T-helper 9 cell (primary cell): ENCODE measurements around the gene TRAPPC10.

ENCODE experiments used
- DNase-seq: peaks from one replicate; pipeline ENCODE4 v3.0.0-alpha.2; 2020

TRAPPC10 gene

DNA sequence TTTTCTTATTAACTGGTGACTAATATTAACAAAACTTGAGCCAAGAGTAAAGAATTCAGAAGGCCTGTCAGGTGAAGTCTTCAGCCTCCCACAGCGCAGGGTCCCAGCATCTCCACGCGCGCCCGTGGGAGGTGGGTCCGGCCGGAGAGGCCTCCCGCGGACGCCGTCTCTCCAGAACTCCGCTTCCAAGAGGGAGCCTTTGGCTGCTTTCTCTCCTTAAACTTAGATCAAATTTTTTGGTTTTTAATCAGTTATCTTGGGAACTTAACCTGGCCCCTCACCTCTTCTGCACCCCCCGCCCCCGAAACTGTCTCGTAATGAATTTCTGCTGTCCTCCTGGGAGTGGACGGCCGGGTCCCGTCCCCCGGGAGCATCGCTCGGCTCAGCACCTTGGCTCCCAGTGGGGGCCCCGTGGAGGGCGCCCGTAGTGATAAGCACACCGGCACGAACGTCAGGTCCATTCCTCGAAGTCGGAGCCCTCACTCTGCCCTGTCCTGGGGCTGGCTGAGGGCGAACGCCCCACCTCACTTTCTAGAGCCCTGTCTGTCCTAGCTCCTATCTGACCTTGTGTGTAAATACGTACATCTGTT lies 29.5 kb upstream of the TRAPPC10 start:
- no peak for DNase-seq

DNA sequence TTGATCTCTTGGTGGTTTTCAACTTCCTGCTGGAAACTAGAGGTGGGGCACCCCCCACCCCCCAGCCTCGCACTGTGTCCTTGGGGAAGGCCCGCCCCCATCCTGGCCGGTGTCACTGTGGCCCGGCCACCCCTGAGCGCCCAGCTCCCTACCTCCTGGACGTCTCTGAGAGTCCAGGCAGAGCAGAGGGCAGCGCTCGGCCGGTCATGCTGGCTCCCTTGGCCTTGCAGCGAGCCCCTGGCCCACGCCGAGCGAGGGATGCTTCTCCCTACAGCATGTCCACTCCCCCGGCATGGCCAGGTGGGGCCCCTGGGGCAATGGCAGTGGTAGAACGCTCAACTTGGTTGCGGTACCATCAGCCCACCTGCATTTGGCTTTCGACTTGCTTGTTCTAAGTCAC lies 28.7 kb upstream of the TRAPPC10 start:
- DNase-seq: no peak

DNA sequence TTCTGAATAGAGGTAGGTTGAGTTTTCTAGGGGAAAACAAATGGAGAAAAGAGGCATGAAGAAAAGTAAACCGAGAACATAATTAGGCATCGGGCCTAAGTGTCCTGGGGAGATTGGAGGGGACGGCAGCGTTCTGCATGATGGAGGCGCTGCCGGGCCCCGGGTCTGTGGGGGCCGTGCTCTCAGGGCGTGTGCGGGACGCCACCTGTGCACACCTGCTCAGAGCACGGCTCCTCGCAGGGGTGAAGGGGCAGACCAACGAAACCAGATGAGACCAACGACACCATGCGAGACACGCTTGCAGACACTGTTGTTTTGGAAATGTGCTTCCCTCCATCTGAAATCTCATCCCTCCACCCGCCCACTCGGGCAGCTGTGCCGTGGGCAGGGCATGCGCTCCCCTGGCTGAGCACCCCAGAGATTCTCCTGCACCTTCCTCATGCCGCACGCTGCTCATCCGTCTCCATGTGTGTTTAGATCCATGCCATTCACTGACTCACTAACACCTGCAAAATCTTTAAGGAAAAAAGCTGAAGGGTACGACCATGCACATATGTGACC lies 28.2 kb upstream of the TRAPPC10 start:
- no peak for DNase-seq

DNA sequence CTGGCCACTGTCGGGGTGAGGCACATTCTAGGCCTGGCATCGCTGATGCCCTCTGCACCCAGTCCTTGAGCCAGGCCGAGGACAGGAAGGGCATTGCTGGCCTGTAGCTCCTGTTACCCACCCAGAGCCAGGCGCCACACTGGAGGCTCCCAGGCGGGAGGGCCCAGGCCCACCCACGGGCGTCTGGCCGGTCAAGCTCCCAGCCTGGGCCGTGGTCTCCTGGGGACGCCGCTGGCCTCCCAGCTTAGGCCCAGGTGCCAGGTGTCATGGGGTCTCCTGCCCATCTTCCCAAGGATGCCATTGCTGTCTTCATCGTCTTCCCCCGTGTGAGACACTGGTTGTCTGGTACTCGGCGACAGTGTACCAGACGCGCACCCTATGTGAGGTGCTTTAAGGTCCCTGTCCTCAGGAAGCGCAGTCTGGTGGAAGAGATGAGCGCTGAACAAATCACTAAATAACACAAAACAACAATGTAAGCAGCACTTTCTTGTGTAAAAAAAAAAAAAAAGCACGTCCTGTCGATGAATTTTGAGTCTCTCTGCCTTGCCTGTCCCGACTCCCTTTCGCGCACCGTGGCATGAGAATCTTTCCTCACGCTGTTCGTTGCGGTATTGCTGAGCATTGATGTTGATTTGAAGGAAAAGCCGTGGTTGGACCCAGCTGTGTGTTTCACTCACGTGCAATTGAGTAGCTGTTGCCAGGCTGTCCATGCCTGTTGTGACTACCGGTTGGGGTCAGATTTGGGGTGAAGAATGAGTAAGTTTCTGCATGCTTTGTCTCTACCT lies 27.0 kb upstream of the TRAPPC10 start:
- no peak for DNase-seq

DNA sequence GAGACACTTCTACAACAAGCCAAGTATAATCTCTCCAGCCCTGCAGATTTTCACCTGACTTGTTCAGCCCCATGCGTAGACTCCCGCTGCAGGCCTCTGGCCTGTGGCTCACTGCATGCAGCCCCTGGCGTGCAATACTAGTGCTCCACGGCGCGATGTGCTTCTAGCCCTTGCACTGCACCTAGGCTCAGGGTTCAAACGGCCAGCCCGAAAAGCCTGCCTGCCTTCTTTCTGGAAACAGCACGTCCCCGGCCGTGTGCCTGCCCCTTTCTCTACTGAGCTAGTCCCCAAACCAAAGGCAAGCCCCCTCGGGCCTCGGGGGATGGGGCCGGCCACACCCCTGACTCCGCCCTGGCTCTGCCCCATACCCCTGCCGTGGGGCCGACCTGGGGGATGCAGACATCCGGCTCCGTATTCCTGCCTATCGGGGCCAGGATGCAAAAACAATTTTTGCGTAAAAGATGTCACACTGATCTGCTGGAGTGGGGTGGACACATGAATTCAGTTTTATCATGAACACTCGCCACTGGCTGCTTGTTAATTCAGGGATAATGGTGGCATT lies 26.3 kb upstream of the TRAPPC10 start:
- DNase-seq: no peak

DNA sequence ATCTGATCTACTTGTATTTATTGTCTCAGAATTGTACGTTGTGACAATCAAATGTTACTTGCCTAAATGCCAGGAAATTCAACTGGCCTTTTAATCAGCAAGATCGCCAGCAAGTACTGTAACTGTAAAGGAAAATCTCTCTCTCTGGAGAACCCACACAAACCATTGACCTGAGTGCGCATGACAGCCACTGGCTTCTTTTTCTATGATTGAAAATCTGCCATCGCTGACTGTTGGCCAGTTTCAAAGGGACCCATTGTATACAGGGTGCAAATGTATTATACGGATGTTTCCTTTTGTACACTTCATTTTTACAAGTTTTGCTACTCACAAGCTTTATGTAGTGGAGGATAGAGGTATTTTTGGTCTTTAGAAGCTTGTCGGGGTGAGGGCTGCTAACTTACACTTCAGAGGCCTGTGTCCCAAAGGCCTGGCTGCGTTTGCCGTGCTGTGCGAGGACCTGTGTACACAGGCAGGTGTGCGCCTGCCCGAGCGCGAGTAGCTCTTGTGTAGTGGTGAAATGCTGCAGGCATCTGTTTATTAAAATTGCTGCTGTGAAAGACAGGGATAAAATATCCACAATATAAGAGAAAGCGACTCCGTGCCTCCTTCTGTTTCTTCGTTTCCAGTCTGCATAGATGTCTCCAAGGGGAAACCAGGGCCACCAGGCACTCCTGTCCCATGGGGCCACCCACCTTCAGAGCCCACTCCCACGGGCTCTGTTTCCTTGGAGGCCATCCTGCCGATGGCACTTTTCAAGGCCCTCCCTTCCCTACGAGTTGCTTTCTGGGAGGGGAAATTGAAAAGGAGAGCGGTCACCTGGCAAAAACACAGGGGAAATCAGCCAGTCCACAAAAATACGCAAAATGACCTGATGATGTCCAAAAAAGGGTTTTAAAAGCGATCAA lies 25.3 kb upstream of the TRAPPC10 start:
- DNase-seq: no peak

DNA sequence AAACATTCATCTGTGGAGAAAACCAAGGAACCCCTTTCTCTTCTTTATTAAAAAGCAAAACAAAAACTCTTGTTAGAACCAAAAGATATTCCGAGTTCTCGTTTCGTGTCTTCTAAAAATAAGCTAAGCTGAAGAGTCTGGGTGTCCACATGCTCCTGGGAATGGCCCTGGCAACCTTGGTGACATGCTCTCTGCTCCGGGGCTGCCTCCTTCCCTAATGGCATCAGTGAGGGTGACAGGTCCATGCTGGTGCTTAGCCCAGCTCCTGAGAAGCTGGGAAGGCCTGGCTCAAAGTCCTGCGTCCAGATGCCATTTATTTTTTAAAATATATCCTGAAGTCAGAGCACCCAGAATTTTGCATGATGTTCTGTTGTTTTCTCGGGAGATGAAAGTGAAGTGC lies 24.6 kb upstream of the TRAPPC10 start:
- no peak for DNase-seq

DNA sequence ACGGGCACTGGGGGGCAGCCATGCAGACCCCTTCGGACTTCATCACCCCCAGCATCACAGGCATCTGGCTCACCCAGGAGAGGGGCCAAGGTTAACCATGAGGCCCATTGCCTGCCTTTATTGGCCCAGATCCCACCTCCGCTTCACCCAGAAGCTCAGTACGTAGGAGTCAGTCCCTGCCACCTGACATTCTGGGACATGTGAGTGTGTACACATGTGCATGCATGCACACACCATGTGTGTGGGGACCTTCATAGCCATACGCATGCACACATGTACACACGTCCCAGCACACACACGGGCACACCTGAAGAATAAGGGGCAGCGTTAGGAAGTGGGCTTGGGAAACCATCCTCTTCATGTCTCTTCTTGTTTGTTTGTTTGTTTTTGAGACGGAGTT lies 24.1 kb upstream of the TRAPPC10 start:
- DNase-seq: no peak

DNA sequence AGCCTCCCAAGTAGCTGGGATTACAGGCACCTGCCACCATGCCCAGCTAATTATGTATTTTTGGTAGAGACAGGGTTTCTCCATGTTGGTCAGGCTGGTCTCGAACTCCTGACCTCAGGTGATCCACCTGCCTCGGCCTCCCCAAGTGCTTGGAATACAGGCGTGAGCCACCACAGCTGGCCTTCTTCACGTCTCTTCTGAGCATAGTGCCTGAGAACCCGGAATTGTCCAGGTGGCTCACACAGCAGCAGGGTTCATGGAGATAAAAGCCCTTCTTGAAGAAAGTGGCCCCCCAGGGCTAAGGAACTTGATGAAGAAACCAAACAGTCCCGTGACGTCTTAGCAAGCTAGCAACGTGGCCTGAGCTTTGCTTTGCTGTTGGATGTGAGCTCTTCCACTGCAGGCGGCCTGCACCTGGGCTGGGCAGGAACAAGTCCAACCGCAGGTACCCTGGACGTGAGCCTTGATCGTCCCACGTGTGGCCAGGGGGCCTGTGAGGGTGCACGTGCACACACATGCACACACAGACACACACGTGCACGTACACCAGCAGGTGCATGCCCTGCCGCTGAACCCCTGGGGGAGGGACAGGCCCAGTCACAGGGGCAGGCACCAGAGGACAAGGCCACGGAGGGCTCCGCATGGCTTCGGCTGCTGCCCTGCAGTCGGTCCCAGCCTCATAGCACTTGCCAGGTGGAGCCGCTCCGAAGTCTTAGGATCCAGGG lies 23.4 kb upstream of the TRAPPC10 start:
- no peak for DNase-seq

DNA sequence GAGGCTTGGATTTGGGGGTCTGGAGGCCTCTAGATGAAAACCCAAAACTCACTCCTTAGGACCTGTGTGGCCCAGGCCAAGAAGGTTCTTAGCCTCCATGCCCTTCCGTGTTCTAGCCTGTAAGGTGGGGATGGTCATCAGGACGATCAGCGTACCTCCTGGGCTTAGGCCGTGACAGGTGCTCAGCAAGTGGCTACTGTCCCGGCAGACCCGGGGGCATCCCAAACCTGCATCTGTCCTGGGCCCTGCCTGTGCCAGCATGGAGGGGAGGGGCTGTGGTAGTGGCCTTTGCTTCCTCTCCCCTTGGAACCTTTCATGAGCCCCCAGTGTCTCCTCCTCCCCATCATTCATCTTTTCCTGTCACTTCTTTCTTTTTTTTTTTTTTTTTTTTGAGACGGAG lies 22.7 kb upstream of the TRAPPC10 start:
- DNase-seq: no peak

DNA sequence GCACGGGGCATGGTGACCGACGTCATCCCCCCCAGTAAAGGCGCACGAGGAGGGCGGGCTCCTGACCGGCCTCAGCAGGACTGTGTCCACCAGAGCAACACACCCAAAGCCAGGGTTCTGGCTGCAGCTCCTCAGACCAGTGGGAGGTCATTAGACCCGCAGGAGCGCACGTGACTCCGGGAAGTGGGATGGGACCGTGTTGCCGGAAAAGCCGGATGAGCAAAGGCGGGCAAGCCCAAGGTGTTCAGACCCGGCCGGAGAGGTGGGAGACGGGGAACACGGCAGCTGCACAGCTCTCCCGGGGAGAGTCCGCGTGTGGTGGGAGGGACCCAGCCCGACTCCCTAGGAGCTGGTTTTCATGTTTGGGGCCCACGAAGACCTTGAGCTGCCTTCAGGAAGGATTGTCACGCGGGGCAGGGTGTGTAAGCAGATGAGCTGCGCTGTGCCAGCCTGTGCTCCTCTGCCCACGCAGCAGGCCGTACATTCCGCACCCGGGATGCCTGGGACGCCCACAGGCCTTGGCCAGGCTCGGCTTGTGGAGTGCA lies 20.6 kb upstream of the TRAPPC10 start:
- no peak for DNase-seq

DNA sequence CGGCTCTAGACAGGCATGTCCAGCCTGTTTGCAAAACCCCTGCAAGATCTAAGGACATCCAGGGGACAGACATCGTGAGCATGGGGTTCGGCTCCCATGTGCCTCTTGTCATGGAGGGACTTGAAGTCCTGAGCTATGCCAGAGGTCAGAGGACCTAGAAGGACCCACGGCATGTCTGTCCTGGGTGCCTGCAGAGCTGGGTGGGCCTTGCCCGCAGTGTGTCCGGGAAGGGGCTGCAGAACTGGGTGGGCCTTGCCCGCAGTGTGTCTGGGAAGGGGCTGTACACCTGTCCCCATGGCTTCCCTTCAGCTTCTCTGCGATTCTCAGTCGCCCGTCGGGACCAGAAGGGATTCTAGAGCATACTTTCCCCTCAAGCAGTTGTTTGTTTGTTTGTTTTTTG lies 20.0 kb upstream of the TRAPPC10 start:
- no peak for DNase-seq

DNA sequence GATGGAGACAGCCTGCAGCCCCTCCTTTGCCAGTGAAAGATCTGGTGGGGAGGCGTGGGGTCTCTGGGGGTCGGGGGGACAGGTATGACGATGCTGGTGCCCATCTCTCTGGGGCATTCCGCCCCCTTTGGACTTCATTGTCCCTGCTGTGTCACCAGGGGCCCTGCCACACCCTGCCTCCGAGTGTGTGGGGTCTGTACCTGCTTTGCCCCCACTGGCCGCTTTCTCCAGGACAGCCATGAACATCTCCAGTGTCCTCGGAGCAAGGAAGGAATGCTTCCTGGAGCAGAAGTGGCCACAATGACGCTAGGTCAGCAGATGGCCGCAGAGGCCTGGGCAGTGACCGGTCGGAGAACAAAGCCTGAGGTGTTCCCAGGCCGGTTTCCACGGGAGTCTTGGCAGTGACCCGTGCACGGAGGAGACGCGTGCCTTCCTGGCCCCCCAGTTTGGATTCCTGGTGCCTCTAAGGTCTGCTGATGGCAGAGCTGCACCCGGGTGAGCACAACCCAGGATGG lies 18.6 kb upstream of the TRAPPC10 start:
- DNase-seq: no peak

DNA sequence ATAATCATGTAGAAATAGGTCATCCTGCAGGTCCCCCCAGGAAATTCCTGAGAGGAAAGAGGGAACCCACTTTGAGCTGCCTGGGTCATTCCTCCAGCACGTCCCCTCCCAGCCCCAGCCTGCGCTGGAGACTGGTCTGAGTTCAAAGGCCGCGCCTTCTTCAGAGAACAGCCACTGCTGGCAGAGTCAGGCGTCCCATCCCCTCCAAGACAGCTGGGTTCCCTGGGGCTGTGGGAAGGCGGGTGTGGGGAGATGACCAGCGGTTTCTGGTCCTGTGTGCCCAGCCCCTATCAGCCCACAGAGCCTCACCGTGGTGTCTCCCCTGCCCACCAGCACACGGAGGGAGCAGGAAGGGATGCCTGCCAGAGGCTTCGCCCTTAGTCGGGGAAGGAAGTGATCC lies 18.0 kb upstream of the TRAPPC10 start:
- no peak for DNase-seq

DNA sequence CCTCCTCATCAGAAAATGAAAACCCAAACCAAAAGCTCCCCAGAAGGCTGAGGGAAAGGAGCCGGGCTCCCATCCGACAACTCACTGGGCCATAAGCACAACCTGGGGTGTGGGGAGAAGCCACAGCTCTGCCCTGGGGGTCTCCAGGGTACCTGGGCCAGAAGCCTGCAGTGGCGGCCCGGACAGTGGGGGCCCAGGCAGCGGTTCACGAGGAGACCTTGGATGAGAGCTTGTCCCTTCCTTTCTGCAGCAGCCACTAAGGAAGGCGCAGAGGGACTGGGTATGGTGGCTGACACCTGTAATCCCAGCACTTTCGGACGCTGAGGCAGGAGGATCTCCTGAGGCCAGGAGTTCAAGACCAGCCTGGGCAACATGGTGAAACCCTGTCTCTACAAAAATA lies 17.5 kb upstream of the TRAPPC10 start:
- no peak for DNase-seq

DNA sequence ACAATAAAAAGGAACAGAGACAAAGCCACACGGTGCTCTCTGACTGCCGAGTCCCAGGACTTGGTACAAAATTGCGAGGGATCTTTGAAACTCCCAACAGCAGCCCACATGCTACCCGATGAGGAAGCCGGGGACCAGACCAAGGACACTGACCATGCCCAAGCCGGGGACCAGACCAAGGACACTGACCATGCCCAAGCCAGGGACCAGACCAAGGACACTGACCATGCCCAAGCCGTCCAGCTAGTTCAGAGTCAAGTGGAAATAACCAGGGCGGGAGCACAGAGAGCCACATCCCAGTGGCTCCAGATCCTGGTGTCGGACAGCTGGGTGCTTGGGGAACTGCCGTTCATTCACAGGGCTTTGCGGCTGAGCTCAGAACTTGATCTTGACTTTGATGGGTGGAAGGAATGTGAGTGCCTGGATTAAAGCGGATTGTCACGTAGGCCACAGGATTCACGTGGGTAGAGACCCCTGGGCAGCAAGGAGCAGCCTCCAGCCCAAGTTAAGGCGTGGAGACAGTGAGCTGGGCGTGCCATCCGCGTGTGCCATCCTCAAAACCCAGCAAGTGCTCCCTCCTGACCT lies 16.5 kb upstream of the TRAPPC10 start:
- DNase-seq: no peak

DNA sequence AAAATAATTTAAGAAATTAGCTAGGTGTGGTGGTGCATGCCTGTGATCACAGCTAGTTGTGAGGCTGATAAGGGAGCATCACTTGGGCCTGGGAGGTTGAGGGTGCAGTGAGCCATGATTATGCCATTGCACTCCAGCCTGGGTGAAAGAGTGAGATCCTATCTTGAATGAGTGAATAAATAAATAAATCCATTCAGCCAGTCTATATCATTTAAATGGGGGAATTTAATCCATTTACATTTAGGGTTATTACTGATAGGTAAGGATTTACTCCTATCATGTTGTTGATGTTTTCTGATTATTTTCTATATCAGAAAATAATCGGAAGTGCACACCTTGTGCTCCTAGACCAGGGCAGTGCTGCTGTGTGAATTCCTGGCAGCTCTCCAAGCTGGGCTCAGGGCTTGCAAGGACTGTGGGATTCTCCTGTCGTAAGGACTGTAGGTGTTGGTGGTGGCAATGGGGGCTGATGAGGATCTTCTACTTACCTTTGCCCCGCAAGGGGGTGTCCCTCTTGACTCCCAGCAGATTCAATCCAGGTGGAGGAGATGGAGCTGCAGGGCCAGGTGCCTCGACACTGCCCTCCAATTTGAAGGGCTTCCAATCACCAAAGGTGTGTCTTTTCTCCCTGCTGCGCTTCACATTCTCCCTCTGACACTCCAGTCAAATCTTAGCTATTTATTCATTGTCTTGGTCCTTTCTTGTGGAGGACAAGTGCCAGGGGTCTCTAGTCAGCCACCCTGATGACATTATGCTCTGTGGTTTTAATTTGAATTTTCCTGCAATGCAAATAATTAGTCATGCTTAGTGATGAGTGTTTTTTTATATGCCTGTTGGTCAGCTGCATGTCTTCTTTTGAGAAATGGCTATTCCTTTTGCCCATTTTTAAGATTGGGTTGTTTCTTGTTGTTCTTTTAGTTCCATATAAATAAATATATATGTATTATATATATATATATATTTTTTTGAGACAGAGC lies 14.1 kb upstream of the TRAPPC10 start:
- DNase-seq: no peak

DNA sequence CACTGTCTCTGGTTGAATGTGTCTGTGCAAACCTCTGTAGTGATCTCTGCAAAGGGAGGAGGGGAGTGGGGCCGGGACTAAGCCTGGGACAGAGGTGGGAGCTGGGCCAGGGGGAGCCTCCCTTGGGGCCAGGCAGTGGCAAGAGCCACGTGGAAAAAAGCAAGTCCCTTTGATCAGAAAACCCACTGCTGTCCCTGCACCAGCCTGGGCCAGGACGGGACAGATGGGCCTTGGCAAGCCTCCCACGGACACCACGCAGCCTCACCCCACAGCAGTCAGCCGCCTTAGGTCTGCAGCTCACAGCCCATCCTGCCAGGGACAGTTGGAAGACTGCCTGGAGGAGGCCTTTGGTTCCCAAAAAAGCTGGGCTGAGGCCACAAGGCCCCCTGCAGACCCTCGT lies 11.7 kb upstream of the TRAPPC10 start:
- no peak for DNase-seq

DNA sequence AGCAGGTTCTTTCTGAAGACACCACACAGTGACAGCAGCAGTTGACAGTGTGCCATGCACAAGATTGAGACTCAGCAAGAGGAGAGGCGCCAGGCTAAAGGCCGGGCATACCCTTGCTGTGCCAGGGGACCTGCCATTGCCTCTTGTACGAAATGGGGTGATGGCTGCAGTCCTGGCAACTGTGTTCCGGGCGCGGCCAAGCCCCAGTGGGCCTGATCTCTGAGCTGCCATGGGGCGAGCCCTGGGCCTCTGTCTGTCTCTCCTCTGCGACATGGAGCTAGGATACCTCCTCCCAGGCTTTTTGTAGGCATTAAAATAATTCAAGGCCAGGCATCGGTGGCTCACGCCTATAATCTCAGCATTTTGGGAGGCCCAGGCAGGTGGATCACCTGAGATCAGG lies 9.6 kb upstream of the TRAPPC10 start:
- DNase-seq: no peak

DNA sequence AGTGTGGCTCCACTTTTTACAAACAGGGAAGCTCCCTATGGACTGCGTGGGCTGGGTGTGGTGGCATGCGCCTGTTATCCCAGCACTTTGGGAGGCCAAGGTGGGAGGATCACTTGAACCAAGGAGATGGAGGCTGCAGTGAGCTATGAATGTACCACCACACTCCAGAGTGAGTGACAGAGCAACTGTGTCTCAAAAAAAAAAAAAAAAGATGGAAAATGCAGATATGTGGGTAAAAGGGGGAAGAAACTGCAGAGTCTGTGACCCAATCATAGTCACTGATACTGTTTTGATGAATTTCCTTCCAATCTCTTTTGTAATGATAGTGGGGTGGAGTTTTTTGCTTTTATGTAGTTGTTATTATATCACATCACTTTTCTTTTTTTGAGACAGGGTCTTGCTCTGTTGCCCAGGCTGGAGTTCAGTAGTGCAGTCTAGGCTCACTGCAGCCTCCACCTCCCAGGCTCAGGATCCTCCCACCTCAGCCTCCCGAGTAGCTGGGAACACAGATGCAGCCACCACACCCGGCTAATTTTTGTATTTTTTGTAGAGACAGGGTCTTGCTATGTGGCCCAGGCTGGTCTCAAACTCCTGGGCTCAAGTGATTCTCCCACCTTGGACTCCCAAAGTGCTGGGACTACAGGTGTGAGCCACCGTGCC lies 8.7 kb upstream of the TRAPPC10 start:
- DNase-seq: no peak
